NCI-H2107 (cell line): ENCODE results near the gene MSH5.

Experiments used
- DNase-seq: peaks from one replicate; lab custom pipeline; 2025; lab: John Stamatoyannopoulos, UW

Gene MSH5

GRCh38 chr6:31713465-31713864 is 26.3 kb upstream of the MSH5 start:
- no peak for DNase-seq

DNA sequence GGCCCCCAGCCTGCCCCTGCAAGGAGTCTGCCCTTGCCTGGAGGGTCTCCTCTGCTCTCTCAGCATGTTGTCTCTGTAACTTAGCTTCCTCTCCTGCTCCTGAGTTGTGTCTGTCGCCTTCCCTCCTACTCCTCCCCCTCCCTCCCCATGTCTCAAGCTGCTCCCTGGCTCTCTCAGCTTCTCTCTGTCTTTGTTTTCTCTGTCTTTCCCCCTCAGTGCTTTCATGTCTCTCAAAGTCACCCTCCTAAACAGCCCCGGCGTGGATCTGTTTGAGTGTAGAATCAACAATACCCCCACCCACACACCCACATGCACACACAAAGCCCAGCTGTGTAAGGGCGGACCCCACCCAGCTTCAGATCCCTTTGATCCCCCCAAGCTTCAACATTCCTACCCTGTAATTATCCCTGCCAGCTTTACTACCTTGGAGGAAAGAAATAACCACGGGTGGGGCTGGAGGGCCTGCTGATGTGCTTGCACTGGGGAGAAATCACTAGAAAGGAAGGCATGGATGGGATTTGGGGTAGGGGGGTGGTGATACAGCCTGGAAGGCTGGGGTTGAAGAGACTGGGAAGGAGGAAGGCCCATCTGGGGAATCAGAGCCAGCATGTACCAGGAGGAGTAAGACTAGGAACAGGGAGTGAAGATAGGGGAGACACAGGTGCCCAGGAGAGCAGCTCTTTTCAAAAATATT is 25.7 kb upstream of the MSH5 start:
- no peak for DNase-seq

- DNase-seq = no peak
Measured at GRCh38 chr6:31715022-31715958, 24.5 kb upstream of the MSH5 start, which contains the start of gene LY6G6D. TSS of gene LY6G6D (plus strand) at chr6:31715348. CDS start at chr6:31715356, 8 bp downstream.

- no peak for DNase-seq
Measured at GRCh38 chr6:31717499-31718222, 22.1 kb upstream of the MSH5 start.

DNA sequence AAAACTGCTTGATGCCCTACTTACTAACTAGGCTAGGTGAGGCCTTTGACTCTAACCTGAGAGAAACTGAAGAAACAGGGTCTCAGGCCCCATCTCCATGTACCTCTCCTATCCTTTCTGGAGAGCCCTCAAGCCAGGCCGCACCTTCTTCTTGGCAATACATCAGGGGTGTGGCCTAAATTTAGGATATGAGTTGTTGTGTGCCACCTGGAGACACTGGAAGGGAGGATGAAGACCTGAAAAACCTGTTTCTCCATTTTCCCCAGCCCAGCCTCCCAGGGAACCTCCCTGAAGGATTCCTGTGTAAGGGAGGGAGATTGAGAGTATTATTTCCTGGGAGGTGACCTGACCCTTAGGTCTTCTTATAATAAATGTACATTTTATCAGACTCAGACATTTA is 21.5 kb upstream of the MSH5 start:
- no peak for DNase-seq

GRCh38 chr6:31719001-31719400 is 20.8 kb upstream of the MSH5 start:
- DNase-seq = no peak

DNA sequence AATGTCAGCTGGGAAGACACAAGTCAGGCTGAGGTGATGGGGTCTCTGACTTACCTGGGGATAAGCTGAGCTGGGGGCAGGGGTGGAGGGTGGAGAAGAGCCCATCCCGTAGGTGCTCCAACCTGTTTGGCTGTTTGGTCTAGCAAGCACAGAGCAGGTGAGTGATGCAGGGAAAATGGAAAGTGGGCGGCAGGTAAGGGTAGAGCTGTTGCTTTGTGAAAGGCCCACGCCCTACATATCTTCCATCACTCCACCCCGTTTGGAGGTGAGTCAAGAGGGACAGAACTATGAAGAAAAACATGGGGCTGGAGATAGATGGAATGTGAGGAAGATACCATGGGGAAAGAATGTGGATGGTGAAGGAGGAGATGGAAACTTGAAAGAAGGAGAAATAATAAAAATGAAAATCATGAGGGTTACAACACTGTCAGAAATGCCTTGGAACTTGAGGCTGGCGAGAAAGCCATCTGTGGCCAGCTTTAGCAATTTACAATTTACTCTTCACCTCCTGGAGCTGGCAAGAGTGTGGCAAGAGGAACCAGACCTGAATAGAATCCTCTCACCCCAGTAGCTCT is 19.5 kb upstream of the MSH5 start:
- DNase-seq = no peak

GRCh38 chr6:31721351-31722020 is 18.3 kb upstream of the MSH5 start, which contains the start of gene LY6G6C:
TSS of gene LY6G6C (minus strand) at chr6:31721746. CDS start at chr6:31721679, 67 bp downstream.
- no peak for DNase-seq

DNA sequence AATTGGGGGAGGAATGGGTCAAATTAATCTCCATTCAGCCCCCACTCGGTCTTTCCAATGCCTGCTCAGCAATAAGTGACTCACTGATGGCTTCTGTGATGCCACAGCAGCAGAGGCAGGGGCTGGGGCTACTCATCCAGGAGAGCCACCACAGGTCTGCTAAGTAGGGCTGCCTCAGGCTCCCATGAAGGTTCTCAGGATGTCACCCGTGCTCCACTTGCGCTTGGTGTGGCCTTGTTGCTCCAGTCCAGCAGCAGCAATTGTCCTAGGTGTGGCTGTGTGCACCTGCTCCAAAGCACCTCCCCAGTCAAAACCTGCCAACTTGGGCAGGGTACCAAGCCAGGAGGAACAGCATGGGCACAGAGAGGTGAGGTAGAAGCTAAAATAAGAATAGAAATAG is 17.6 kb upstream of the MSH5 start:
- no peak for DNase-seq

GRCh38 chr6:31723245-31723979 is 16.4 kb upstream of the MSH5 start, which contains the start of gene MPIG6B:
TSS of gene MPIG6B (plus strand) at chr6:31723373. CDS start at chr6:31723384, 11 bp downstream.
- DNase-seq = no peak

- no peak for DNase-seq
Measured at GRCh38 chr6:31723980-31724691, 15.7 kb upstream of the MSH5 start.

DNA sequence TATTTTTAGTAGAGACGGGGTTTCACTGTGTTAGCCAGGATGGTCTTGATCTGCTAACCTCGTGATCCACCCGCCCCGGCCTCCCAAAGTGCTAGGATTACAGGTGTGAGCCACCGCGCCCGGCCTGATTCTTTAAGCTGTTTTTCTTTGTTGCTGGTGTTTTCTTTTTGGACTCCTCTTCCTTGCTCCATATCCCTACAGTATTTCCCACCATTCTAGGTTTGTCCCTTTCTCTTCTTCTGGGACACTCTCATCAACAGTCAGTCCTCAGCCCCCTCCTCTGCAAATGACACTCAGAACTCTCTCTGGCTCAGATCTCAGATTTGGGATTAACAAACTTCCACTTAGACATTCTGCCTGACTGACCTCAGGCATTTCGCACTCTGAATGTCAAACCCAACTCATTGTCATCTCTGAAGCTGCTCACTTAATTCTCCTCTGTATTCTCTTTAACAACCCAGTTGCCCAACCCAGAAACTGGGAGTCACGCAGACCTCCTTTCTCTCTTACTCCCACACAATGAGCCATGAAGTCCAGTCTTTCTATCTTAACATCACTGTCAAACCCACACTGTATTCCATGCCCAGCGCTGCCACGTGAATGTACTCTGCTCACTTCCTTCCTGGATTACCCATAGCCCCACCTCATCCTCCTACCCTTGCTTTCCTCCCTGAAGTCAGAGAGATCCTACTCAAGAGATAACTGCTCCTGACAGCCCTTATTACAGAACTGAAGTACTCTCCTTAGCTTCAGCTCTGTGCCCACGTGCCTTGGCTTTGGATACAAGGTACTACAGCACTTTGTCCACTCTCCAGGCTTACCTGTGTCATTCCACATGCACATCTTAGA is 14.1 kb upstream of the MSH5 start:
- DNase-seq = no peak

DNA sequence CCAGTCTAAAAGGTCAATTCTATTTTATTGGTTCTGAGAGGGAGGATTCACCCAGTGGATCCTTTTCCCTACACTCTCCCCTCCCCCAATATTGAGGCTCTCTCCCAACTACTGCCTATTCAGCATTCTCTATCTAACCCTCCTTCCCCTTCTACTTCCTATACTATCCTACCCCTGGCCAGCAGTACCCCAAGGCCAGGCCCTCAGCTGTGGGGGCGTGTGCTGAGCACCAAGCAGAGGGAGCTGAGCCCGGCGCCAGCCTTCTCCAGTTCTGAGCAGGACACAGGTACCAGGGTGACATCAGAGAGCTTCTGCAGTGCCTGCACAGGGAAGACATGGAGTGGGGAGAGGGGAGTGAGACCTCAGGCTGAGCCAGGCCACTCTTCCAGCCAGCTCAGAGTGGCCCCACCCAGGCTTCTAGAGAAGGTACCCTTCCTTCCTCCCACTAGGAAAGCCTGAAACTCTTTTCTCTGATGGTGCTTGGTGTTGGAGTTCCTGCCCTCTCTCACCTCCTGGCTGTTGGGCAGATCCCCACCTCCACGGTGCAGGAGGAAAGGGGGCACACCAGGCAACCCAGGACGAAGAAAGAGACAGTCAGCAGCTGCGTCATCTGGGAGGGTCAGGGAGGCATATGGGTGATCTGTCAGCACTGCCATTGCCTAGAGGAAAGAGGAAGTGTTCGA is 12.6 kb upstream of the MSH5 start:
- no peak for DNase-seq

GRCh38 chr6:31727717-31728671 is 11.8 kb upstream of the MSH5 start:
- DNase-seq = no peak

- no peak for DNase-seq
Measured at GRCh38 chr6:31728767-31729514, 10.9 kb upstream of the MSH5 start, which contains the start of gene DDAH2. TSS of gene DDAH2 (minus strand) at chr6:31729299. CDS start at chr6:31729161, 138 bp downstream.

DNA sequence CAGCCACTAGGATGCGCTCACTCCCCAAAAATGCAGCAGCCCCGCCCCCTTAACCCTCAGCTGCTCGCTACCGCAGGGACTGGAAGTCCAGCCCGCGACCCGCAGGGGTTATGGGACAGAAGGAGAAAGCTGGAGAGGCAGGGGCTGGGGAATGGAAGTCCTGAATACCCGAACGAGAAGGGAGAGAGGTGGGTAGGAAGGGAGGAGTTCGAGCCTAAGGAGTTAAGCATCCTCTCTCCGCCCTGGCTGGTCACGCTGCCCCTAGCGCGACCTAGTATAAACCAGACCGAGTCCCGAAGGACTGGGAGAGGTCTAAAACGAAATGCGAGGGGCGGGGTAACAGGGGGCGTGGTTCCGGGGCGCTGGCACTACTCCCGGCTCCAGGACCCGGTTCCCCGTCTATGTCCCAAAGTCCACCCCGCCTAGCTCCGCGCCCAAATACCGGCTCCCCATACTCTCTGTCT is 10.3 kb upstream of the MSH5 start:
- DNase-seq = no peak
